Subcutaneous abdominal adipose tissue (tissue), 5 donors: ENCODE results near the gene CPVL.

Source experiments
- H3K27ac ChIP-seq: one replicate; pipeline ENCODE4 v1.7.0; 2013; ENCODE audit warnings: low read depth, mild to moderate bottlenecking, inconsistent platforms, low read length, moderate library complexity
- H3K27me3 ChIP-seq, 5 donors: one replicate each; pipeline ENCODE4 v1.7.0; 2013; ENCODE audit warnings: low read length in 5 of 5, inconsistent platforms in 1 of 5; ENCODE audit not compliant: control insufficient read depth in 5 of 5, insufficient read depth in 4 of 5
- H3K36me3 ChIP-seq, 5 donors: one replicate each; pipeline ENCODE4 v1.7.0; 2013; ENCODE audit warnings: low read length in 5 of 5; ENCODE audit not compliant: control insufficient read depth in 5 of 5, insufficient read depth in 5 of 5
- H3K4me1 ChIP-seq, 5 donors: one replicate each; pipeline ENCODE4 v1.7.0; 2013; ENCODE audit warnings: low read length in 5 of 5, mild to moderate bottlenecking in 3 of 5, moderate library complexity in 1 of 5; ENCODE audit not compliant: control insufficient read depth in 5 of 5, insufficient read depth in 5 of 5
- H3K4me3 ChIP-seq, 5 donors: one replicate each; pipeline ENCODE4 v1.7.0; 2013; ENCODE audit warnings: low read length in 5 of 5, low read depth in 1 of 5
- H3K9ac ChIP-seq, 5 donors: one replicate each; pipeline ENCODE4 v1.7.0; 2013; ENCODE audit warnings: low read length in 5 of 5, mild to moderate bottlenecking in 4 of 5, moderate library complexity in 3 of 5
- H3K9me3 ChIP-seq, 5 donors: one replicate each; pipeline ENCODE4 v1.7.0; 2013; ENCODE audit warnings: low read length in 5 of 5; ENCODE audit not compliant: control insufficient read depth in 5 of 5
- donor health status: healthy.
- donor health status: healthy.
- donor health status: healthy.
- donor health status: healthy.
- donor health status: healthy.

CPVL gene

DNA sequence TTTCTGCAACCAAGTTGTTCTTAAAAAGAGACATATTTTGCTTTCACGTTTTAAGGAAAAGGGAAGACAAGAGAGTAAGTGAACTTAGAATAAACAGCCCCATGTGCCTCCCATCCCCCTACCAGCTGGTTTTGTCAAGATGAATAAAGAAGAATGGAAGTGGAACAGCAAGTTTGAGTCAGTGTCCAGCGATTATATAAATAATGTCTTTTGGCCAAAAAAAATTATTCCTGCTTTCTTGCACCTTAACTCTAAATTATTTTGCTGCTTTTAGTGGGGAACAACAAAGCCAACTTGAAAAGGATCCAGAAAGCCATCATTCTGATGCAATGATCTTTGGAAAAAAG is 105.8 kb downstream of the CPVL start:
- peaks cover 9 to 51% (median 32%) of the 10 kb centered on the region in 5 donors for H3K4me1 ChIP-seq
- no peaks in the 10 kb centered on the region for H3K27me3 ChIP-seq
- no peak overlapping the region for H3K4me3 ChIP-seq
- H3K27ac ChIP-seq = peak overlapping the region; percentile 20
- no peaks in the 10 kb centered on the region for H3K36me3 ChIP-seq
- H3K9me3 ChIP-seq = no peaks in the 10 kb centered on the region
- no peak overlapping the region for H3K9ac ChIP-seq

GRCh38 chr7:29039821-29040578 is 106.3 kb downstream of the CPVL start:
- H3K27ac ChIP-seq = peak overlapping the region; percentile 20

DNA sequence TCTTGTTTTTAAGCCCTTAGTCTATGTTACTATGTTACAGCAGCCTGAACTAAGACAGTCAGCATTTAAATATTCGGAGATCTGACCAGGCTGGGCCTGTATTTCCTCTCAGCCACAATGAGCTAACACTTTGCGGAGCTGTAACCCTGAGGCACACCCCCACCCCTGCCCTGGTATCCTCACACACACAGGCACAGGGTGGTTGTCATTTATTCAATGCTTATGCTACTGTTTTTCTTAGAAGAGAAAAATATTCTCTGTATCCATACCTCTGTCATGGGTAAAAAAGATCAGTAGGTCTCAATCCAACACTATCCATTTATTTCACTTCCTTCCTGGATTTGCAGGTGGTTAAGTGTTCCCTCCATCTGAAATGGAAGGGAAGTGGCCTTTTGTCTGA is 107.9 kb downstream of the CPVL start:
- Histone ChIP-seq H3K9me3 (no peaks in the 10 kb centered on the region), H3K36me3 (no peaks in the 10 kb centered on the region), H3K4me3 (no peak overlapping the region), H3K4me1 (peaks cover 10 to 59% (median 39%) of the 10 kb centered on the region in 5 donors), H3K27me3 (no peaks in the 10 kb centered on the region), H3K27ac (no peak overlapping the region), H3K9ac (peak overlapping the region in 1 of 5 donors; percentile 39)

More at GRCh38 chr7:29039821-29040578, 106.3 kb downstream of the CPVL start:
- Histone ChIP-seq H3K9ac (no peak overlapping the region), H3K27me3 (no peaks in the 10 kb centered on the region), H3K9me3 (no peaks in the 10 kb centered on the region), H3K4me3 (no peak overlapping the region), H3K36me3 (no peaks in the 10 kb centered on the region), H3K4me1 (peaks cover 9 to 56% (median 32%) of the 10 kb centered on the region in 5 donors)

DNA sequence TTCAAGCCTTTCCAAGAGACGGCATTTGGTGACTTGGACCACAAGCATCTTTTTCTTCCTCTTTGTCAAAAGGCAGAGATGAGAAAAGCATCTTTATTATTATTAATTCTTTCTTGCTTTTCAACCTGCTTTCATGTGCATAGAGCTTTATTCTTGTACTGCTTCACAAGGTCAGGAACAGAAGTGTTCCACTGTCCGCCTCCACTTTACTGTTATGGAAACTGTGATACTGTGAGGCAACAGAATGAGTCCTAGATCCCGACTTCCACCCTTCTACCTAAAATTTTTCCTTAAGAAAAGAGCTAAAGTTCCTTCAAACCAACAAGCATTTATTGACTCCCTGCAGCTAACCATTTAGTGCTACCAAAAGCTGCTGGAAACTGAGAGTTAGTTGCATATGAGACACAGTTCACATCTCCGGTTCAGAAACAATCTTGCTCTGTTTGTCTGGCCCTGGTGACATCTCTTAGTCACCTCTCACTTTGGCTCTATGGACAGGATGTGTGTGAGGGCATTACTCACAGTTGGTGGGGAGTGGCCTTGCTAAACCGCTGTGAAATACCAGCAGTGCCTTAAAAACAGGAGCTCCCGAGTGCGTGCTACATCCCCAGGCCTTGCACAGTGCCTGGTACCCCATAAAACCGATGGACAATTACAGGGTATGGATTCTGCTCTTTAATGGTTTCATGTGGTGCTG is 111.1 kb downstream of the CPVL start:
- no peak overlapping the region for H3K4me3 ChIP-seq
- H3K27me3 ChIP-seq = no peaks in the 10 kb centered on the region
- no peaks in the 10 kb centered on the region for H3K9me3 ChIP-seq
- no peaks in the 10 kb centered on the region for H3K36me3 ChIP-seq
- H3K27ac ChIP-seq = no peak overlapping the region
- H3K4me1 ChIP-seq = peaks cover 5 to 43% (median 20%) of the 10 kb centered on the region in 5 donors
- no peak overlapping the region for H3K9ac ChIP-seq

DNA sequence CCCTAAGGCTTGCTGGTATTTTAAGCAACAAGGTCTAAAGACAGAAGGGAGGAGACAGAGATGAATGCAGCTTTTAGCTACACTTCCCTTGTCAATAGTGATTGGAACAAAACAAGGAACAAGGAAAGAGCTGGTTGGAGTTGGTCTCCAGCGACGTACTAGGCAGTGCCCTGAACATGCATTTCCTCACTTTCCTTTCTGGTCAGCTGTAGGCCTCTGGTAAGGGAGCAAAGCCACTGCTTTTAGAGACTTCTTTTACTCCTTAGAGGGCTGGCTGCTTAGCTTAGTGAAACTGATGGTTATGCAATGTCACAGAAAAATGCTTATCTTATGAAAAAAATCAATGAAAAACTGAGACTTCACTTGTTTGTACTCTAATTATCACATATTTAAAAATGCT is 112.8 kb downstream of the CPVL start:
- H3K9ac ChIP-seq = no peak overlapping the region
- H3K4me1 ChIP-seq = peaks cover 3 to 31% (median 12%) of the 10 kb centered on the region in 5 donors
- H3K27me3 ChIP-seq = no peaks in the 10 kb centered on the region
- no peaks in the 10 kb centered on the region for H3K36me3 ChIP-seq
- no peak overlapping the region for H3K4me3 ChIP-seq
- H3K27ac ChIP-seq = no peak overlapping the region
- no peaks in the 10 kb centered on the region for H3K9me3 ChIP-seq

DNA sequence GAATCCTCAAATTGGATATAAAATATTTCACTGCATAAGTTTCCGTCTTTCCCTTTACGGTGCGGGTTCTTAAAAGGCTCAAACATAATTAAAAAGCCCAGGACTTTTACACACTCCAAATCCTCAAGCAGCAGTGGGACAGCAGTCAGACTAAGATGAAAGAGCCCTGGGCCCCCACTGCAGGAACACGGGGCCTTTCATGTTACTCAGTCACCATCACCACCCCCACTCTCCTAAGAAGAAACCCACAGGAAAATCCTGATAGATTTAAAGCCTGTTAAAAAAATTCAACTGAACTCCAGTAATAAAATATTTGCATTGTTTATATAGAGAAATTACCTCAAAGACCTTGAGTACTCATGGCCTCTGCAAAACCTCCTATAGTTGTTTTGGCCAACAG is 114.2 kb downstream of the CPVL start:
- Histone ChIP-seq H3K9me3 (peaks cover 0 to 2% (median 1%) of the 10 kb centered on the region in 5 donors), H3K36me3 (no peaks in the 10 kb centered on the region), H3K4me3 (no peak overlapping the region), H3K4me1 (peaks cover 3 to 23% (median 9%) of the 10 kb centered on the region in 5 donors), H3K27ac (no peak overlapping the region), H3K9ac (no peak overlapping the region), H3K27me3 (no peaks in the 10 kb centered on the region)

DNA sequence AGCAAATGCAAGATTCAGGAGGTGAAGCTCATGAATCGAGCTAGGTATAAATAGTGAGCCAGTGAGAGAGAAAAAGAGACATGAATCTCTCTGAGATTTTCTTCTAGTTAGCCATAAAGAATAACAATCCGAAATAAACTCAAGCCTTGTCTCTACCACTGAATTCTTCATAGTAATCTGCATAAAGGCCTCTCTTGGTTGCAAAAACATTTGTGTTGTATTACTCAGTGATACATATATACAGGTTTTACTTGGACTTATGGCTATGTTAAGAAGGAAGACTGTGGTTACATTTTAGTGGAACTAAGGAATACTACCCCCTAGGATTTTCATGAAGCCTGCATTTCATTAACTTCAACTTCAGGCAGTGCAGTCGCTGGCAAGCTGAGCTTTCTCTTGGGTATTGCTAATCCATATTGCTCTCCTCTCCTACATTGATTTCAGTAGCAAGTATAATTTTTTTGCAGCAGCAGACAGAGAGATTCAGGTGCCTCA is 115.5 kb downstream of the CPVL start:
- Histone ChIP-seq H3K27me3 (no peaks in the 10 kb centered on the region), H3K9ac (no peak overlapping the region), H3K9me3 (peaks cover 0 to 8% (median 6%) of the 10 kb centered on the region in 5 donors), H3K27ac (no peak overlapping the region), H3K4me3 (no peak overlapping the region), H3K36me3 (no peaks in the 10 kb centered on the region), H3K4me1 (peaks cover 3 to 23% (median 9%) of the 10 kb centered on the region in 5 donors)

- H3K27ac ChIP-seq = no peak overlapping the region
- H3K9me3 ChIP-seq = peaks cover 5 to 24% (median 12%) of the 10 kb centered on the region in 5 donors
- no peak overlapping the region for H3K9ac ChIP-seq
- H3K36me3 ChIP-seq = no peaks in the 10 kb centered on the region
- no peaks in the 10 kb centered on the region for H3K27me3 ChIP-seq
- peaks cover 0 to 9% (median 6%) of the 10 kb centered on the region in 5 donors for H3K4me1 ChIP-seq
- H3K4me3 ChIP-seq = no peak overlapping the region
Observed at GRCh38 chr7:29022291-29022988, 123.9 kb downstream of the CPVL start.

DNA sequence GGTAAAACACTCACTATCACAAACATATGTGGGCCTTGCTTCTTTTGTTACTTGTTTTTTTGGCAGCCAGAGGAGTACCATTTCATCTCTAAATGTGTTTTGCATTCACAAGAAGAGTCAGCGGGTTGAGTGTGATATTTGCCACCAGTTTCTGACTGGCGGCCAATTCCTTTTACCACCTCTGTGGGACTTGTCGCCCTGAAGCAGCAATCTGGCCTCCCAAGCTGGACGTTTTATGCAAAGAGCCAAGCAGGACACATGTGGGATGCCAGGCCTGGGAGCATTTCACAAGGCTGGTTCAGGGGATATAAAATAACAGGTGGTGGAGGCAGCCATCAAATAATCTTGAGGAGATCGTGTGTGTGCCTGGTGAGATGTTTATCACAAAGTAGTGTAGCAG is 126.4 kb downstream of the CPVL start:
- no peaks in the 10 kb centered on the region for H3K36me3 ChIP-seq
- H3K9me3 ChIP-seq = peaks cover 5 to 13% (median 8%) of the 10 kb centered on the region in 5 donors
- H3K4me3 ChIP-seq = no peak overlapping the region
- no peaks in the 10 kb centered on the region for H3K27me3 ChIP-seq
- H3K4me1 ChIP-seq = peaks cover 0 to 9% (median 6%) of the 10 kb centered on the region in 5 donors
- H3K9ac ChIP-seq = no peak overlapping the region
- H3K27ac ChIP-seq = no peak overlapping the region

- no peak overlapping the region for H3K27ac ChIP-seq
Observed at GRCh38 chr7:29019387-29019786, 127.0 kb downstream of the CPVL start.

More at GRCh38 chr7:29019387-29019786, 127.0 kb downstream of the CPVL start:
- Histone ChIP-seq H3K36me3 (no peaks in the 10 kb centered on the region), H3K4me3 (no peak overlapping the region), H3K9ac (no peak overlapping the region), H3K27me3 (no peaks in the 10 kb centered on the region), H3K4me1 (peaks cover 0 to 9% (median 6%) of the 10 kb centered on the region in 5 donors), H3K9me3 (peaks cover under 1 to 8% (median 3%) of the 10 kb centered on the region in 5 donors)
